ENCODE measurements around the gene MEIKIN.

GRCh38 chr5:131789765-131790164 lies 155.7 kb downstream of the MEIKIN start:
- TF ChIP-seq CTCF (CRISPR knock-in tag; IDR thresholded peaks at IDR 0.05) (no peak), RNF2 (conservative IDR thresholded peaks at IDR 0.05; ENCODE audit: low read depth) (no peak), ZNF775 (CRISPR knock-in tag; IDR thresholded peaks at IDR 0.05; ENCODE audit: borderline replicate concordance) (no peak), XRCC5 (optimal IDR thresholded peaks at IDR 0.05; ENCODE audit: low read length) (no peak)
